Measurements from ENCODE around the gene TBCCD1.
"Not testable (repeated sequence)": the region's sequence is repeated elsewhere in the genome, so short reads cannot be mapped to it uniquely, and the experiment has no call there.

Gene TBCCD1

DNA sequence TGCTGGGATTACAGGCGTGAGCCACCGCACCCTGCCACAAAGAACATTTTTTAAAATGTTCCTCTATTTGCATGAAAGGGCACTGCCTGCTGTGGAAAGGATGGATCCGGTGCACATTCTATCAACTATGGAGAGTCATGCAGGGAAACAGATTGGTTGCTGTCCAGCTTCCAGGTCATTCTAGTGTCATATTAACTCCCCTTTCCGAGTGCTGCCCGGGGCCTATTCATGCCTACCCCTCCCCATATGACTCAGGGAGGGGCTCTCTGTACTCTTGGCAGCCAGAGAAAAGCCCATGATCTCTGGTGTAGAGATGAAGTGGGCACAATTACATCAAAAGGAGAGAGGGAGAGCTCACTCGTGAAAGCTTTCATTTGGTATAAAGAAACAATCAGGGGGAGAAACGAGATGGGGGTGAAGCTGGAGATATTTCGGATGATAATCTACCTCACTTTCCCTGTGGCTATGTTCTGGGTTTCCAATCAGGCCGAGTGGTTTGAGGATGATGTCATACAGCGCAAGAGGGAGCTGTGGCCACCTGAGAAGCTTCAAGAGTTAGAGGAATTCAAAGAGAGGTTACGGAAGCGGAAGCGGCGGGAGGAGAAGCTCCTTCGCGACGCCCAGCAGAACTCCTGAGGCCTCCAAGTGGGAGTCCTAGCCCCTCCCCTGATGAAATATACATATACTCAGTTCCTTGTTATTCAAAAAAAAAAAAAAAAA, 29.6 kb upstream of the TBCCD1 start:
- DNase-seq (ENCODE audit: low read depth in 3 of 3, low spot score in 1 of 3) = no peak

DNA sequence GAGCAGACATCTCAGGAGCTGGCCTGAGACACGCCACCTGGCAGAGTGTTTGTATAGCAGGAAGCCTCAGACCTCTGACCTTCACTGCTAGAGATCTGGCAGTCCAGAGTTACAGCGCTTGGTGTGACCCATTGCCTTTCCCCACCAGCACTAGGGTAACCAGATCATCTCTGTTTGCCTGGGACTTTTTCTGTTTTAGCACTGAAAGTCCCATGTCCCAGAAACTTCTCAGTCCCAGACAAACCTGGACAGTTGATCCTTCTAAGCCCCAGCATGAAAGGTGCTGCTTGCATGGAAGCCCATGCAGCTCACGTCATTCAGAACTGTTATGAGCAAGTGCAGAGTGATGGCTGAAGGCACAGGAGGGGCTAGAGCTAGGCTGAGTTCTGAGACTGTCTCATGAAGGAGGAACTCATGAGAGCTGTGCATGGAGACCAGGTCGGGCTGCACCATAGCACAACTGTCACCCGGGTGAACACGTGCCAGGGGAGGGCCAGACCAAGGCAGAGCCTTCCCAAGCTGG, 27.5 kb upstream of the TBCCD1 start:
- no peak for DNase-seq (ENCODE audit: low read depth in 3 of 3, low spot score in 1 of 3)

DNA sequence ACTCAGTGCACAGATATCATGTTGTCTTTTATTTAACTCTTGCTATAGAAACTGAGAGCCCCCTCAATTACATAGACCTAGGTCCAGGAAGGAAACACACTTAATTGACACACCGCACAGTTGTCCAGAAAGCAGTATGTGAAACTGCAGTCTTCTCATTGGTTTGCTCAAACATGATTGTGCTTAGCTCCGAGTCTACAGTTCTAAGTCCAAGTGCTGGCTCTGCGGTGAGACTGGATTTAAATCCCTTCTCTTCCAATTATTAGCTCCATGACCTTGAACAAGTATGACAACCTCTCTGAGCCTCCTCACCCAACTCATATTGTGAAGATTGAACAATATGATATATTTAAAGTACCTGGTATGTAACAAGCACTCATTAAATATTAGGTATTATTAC, 26.7 kb upstream of the TBCCD1 start:
- no peak for DNase-seq (ENCODE audit: low read depth in 3 of 3, low spot score in 1 of 3)

DNA sequence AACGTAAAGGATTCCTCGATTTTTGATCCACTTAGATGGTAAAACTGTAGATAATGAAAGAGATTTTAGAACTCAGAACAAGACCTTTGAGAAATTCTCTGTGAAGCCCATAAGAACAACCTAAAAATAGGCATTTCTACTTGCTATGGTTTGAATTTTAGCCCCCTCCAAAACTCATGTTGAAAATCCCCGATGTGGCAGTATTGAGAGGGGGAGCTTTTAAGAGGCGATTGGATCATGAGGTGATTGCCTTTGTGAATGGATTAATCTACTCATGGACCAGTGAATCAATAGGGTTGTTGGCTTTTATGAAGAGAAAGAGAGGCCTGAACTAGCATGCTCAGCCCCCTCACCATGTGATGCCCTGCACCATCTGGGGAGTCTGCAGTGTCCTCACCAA, 25.5 kb upstream of the TBCCD1 start:
- DNase-seq (ENCODE audit: low read depth in 3 of 3, low spot score in 1 of 3) = no peak

DNA sequence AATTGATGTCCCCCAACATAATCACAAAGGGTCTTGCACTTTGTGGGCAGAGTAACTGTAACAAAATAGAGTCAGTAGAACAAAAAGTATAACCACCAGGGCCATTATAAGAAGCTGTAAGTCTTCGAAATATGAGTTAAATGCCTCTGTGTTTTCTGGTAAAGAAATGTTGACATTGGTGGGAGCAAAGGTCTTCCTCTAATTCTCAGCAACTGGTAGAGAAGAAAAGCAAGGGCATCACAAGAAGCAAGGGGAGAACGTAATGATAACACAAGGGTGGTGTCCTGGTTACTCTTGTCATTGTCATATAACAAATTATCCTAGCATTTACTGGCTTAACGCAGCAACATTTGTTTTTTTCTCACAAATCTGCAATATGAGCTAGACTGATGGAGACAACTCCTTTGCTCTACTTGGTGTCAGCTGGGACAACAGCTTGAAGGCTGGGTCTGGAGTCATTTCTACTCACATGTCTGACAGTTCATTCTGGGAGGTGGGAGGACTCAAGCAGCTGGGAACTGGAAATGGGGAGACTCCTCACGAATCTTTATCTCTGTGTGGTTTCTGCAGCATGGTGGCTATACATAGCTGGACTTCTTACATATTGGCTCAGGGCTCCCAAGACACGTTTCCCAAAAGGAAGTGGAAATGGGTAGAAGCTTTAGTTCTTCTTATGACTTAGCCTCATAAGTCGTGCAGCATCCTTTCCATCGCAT, 23.6 kb upstream of the TBCCD1 start:
- no peak for DNase-seq (ENCODE audit: low read depth in 3 of 3, low spot score in 1 of 3)

DNA sequence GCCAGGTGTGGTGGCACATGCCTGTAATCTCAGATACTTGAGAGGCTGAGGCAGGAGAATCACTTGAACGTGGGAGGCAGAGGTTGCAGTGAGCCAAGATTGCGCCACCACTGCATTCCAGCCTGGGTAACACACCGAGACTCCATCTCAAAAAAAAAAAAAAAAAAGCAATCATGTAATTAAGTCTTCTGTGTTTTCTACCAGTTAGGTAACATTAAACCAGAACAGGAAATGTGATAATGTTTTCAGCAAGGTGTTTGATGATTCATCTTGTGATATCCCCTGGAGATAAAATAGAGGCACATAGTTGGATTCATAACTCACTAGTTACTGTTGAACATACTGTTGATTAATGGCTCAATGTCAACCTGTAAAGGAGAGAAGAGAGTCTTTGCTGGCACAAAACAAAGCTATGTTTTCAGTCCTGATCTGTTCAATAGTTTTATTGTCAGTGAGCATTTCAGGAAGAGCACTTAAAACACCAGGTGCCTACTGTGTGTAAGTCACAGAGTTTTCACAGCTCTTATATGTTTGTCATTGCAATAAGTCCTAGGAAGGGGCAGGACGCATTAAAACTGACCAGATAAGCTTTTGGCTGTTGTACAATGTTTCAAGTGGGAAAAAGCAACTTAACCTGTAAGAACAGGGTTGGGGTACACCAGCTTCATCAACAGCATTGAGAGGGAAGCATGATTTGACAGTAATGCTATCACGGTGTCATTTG, 22.9 kb upstream of the TBCCD1 start:
- no peak for DNase-seq (ENCODE audit: low read depth in 3 of 3, low spot score in 1 of 3)

DNA sequence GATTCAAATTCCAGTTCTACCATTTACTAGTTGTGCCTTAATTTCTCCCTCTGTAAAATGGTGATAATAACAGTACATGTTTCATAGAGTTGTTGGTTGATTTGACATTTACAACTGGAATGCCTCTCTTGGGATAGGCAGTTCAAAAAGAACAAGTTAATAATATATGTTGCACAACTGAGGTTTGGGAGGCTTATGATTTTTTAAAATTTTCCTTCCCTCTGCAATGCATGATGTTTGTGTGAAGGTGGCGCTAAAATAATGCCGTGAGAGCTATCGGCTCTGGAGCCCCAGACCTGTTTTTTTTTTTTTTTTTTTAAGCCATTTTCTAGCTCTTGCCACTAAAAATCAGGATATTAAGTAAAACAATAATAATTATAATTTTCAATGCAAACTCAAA, 22.0 kb upstream of the TBCCD1 start:
- no peak for DNase-seq (ENCODE audit: low read depth in 3 of 3, low spot score in 1 of 3)

DNA sequence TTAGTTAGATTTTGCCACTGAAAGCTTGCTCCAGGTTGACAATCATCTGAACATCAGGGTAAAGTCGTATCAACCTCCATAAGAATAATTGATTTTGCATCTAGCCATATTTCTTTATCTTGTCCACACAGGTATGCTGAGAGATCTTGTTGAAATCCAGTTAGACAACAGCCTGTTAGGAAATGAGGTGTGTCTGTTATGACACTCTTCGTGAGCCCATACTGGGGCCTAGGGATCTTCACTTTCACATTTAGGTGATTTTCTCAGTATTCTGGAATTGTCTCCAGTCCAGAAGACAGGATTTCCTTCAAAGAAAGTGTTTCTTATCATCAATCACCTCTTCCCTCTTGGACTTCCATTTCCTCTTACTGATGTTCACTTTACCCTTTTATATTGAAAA, 21.5 kb upstream of the TBCCD1 start:
- DNase-seq (ENCODE audit: low read depth in 3 of 3, low spot score in 1 of 3) = no peak

DNA sequence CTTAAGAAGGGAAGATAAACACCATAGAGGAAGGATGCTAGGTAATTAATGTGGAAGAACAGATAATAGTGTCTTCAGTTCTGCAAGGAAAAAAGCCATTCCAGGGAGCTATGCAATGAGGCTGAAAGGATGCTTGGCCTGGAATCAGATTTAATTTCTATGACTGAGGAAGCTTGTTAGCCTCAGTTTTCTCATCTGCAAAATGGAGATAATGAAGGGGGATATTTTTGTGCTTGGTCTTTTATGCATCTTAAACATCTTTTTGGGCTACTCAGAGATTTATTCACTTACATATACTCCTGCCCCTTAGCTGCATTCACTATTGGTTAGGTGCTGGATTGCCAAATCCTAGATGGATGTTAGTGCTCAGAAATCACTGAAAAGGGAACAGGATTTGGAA, 20.0 kb upstream of the TBCCD1 start:
- no peak for DNase-seq (ENCODE audit: low read depth in 3 of 3, low spot score in 1 of 3)

DNA sequence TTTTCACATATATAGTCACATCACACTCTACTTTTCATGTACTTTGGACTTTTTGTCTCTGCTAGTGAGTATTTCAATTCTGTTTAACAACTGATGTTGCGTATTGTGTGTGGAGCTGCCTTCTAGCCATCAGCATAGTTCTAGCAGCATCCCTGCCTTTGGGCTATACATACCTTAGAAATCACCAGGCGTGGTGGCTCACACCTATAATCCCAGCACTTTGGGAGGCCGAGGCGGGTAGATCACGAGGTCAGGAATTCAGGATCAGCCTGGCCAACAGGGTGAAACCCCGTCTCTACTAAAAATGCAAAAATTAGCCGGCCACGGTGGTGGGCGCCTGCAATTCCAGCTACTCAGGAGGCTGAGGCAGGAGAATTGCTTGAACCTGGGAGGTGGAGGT, 19.1 kb upstream of the TBCCD1 start:
- not testable (repeated sequence) for DNase-seq (ENCODE audit: low read depth in 3 of 3, low spot score in 1 of 3)

DNA sequence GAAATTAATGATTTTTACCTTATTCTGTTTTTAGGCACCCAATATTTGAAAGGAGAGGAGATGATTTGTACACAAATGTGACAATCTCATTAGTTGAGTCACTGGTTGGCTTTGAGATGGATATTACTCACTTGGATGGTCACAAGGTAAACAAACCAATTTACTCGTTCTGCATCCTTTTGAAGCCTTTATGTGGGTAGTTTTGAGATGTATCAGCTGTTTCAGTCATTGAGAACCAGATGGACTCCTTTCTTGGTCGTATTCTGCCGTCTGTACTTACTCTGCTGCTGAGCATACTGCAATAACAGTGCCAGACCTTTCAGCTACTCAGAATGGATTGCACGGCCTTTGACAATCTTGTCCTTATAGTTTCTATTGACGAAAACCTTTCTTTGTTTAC, 16.7 kb upstream of the TBCCD1 start:
- DNase-seq (ENCODE audit: low read depth in 3 of 3, low spot score in 1 of 3) = no peak

DNA sequence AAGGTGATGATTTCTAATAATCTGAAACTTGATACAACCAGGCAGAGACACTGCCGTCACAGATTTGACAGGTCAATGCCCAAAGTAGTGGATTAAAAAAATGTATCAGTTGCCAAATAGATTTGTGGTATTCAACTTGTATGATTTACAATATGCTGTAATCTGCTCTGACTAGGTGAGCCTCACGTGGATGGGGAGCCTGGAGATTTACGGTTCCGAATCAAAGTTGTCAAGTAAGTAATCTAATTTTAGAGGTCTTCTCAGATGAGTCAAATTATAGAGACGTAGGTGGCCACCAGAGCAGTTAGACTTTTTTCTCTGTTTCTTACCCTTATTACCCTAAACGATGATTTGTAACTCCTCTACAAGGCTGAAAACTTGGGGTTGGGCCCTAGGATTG, 15.4 kb upstream of the TBCCD1 start:
- DNase-seq (ENCODE audit: low read depth in 3 of 3, low spot score in 1 of 3) = no peak

DNA sequence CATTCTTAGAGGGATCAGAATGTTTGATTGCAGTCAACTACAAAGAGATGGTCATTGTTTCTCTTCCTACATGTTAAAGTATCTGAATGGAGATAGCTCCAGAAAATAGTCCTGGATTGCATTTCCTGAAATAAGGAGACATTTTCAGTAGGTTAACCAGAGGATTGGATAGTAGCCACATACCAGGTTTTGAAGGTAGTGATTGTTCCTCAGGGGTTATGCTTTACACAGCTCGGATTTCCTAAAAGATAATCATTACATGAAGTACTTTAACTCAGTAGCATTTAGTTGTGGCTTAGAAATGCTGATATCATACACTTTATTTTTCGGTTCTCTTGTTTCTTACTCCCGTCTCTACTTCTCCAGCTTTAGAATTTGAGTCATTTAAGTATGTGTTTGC, 13.6 kb upstream of the TBCCD1 start:
- no peak for DNase-seq (ENCODE audit: low read depth in 3 of 3, low spot score in 1 of 3)

DNA sequence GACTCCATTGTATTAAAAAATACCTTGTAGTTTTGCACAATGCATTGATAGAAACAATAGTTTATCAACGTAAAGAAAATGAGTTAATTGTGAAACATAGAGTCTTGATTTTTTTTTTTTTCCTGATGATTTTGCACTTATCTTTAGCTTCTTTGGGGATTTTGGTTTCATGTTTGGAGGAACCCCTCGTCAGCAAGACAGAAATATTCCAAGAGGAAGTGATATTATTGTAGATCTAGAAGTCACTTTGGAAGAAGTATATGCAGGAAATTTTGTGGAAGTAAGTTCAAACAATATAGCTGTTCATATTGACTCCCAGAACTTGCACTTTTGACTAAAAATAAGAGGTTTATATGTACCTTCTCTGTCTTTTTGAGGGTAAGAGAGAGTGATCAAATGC, 10.4 kb upstream of the TBCCD1 start:
- no peak for DNase-seq (ENCODE audit: low read depth in 3 of 3, low spot score in 1 of 3)

DNA sequence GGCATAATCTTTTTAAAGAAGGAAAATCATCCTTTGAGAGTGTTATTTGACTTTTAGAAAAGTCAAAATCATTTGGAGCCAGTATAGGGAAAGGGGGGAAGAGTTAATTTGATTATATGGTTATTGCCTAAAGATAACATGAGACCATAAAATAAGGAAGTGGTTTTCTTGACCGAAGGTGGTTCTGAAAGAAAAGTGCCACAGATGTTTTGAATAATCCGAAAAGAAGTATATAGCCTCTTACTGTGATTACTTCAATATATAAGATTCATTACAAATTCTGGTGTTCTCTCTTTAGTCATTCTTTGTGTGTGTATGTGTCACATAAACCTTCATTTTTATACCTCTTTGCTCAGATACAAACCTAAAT, 4.5 kb upstream of the TBCCD1 start:
- no peak for DNase-seq (ENCODE audit: low read depth in 3 of 3, low spot score in 1 of 3)

DNA sequence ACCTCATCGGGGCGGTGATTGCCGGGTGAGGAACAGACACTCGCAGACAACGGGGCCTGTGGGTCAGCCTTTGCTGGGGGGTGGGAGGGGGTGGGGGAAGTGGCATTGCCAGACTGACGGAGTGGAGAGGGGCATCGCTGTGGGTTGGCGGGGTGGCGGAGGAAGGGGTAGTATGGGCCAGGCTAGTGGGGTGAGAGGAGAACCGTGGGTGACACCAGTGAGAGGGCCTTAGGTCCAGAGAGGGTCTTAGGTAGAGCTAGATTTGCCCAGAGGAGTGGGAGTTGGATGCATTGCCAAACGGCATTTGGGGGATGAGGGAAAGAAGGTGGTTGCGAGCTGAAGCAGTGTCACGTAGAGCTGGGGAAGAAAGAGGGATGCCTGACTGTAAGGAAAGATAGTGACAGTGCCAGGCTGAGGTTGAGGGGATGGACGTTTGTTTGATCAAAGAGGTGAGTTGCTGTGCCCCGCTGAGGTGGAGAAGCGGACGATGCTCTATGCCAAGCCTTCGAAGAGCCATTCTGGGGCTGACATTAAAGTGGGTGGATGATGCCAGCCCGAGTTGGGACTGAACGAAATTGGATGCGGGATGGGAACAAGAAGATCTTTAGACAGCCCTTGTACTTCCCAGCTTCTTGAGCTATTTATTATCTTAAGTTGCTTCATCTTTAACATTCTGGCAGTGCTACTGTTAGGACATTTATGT, 4.0 kb upstream of the TBCCD1 start:
- DNase-seq (ENCODE audit: low read depth in 3 of 3, low spot score in 1 of 3) = no peak

DNA sequence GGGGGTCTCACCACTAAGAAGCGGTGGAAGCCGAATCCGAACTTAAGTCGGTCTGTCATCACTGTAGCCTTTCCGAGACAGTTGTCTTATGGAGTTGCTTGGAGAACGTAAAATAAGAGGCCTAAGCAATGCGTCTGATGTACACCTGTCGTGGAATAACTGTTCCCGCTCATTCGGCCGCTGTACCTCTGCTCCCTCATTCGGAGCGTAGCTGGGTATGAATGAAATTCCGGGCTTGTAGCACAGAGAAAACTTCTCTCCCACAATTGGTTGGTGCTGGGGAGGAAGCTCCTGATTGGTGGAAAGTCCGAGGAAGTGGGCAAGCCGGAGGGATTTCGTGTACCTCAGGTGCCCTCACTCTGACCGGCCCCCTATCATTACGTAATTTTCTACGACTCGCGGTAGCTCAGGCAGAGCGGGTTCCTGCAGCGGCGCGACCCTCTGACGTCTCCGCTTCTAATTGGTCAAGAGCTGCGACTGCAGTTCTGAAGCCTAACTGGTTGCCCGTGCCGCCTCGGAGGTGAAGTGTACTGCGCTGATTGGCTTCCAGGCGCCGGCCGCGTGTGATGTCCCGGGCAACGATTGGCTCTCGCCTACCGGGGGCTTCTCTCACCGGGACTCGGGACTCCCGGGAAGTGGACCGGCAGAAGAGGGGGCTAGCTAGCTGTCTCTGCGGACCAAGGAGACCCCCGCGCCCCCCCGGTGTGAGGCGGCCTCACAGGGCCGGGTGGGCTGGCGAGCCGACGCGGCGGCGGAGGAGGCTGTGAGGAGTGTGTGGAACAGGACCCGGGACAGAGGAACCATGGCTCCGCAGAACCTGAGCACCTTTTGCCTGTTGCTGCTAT, 3.2 kb upstream of the TBCCD1 start, which contains the start of gene DNAJB11:
Gene DNAJB11 (plus strand): TSS at position 625 of the 845 bp plus-strand sequence. CDS start 178 bp downstream, at position 803.
- peak; percentile 90 to 95 (median 94) for DNase-seq (ENCODE audit: low read depth in 3 of 3, low spot score in 1 of 3)

DNA sequence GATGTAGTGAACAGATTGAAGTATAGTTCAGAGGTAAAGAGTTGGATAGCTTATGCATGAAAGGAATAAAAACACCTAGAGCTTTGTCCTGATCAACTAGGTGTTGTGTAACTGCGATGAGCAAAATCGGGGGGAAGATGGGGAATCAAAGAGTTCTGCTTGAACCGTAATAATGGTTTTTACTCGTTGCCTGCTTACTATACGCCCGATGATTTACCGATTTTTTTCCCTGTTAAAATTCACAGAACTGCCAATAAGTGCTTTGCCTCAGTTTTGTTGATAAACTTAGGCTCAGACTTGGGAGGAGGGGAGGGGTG, 2.6 kb upstream of the TBCCD1 start:
- DNase-seq (ENCODE audit: low read depth in 3 of 3, low spot score in 1 of 3) = no peak

DNA sequence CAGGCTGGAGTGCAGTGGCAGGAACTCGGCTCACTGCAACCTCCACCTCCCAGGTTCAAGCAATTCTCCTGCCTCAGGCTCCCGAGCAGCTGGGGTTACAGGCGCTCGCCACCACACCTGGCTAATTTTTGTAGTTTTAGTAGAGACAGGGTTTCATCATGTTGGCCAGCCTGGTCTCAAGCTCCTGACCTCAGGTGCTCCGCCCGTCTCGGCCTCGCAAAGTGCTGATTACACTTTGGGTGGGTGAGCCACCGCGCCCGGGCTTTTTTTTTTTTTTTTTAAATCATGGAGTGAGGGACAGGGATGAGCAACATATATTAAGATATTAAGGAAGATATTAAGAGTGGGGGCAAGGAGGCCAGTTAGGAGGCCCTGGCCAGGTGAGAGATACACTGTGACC, 2.2 kb upstream of the TBCCD1 start:
- not testable (repeated sequence) for DNase-seq (ENCODE audit: low read depth in 3 of 3, low spot score in 1 of 3)

DNA sequence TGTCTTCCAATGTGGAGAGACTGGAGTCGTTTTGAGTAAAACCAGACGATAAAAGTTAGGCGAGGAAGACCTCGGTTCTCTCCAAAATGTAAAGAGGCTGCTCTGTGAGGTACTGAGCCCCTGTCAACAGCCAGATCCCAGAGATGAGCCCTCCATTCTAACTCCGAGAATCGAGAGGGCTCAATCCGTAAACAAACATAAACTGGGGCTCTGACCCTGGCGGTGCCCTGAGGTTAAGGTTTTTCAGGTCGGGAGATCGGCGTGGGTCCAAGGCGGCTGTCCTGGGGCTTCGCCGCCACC, 417 bp downstream of the TBCCD1 start:
- no peak for DNase-seq (ENCODE audit: low read depth in 3 of 3, low spot score in 1 of 3)

DNA sequence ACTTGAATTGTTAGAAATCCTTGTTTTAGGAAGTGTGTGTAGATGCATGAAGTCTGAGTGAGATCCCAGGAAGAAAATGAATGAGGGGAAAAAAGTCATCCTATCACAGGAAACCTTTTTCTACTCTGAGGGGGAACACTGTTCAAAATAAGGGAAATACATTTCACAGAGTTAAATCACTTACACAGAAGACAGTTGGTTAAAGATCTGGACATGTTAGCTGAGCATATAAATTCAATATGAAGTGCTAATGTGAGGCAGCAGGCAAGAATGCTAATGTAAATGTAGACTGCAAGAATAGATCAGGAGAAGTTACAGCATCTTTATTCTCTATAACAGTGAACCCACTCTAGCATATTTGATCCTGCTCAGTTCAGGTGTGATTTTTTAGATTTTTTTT, 2.6 kb downstream of the TBCCD1 start:
- DNase-seq (ENCODE audit: low read depth in 3 of 3, low spot score in 1 of 3) = no peak
